Measurements from ENCODE around the gene RGS13.

The RGS13 gene, protein sequence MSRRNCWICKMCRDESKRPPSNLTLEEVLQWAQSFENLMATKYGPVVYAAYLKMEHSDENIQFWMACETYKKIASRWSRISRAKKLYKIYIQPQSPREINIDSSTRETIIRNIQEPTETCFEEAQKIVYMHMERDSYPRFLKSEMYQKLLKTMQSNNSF

DNA sequence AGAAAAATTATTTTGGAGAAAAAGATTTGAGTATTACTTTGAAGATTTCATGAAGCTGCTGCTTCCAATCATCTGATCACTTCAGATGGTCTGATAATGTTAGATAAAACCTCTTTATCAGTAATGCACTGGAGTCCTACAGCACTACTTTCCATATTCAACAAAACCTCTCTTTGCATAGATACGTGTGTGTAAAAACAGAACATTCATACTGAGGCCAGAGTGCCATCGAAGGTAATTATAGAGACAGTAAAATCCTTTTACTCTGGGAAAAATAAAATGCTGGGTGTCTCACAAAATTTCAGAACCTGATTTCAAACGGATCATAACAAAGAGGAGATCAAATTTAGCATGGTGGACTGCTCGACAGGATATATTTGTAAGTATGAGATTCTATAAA, at the start of gene RGS13:
RGS13 (plus strand) TSS at position 209 of the 400 bp plus-strand sequence. CDS start 8,188 bp downstream, outside the sequence.
- H3K9ac ChIP-seq (ENCODE audit: low read length), result no peak within 1 kb of the TSS
- H3K9me3 ChIP-seq (ENCODE audit: control insufficient read depth, low read length), result no peaks in the 10 kb centered on the region
- H3K4me1 ChIP-seq (ENCODE audit: control insufficient read depth, insufficient read depth, low read length), result peaks cover 7% of the 10 kb centered on the region

DNA sequence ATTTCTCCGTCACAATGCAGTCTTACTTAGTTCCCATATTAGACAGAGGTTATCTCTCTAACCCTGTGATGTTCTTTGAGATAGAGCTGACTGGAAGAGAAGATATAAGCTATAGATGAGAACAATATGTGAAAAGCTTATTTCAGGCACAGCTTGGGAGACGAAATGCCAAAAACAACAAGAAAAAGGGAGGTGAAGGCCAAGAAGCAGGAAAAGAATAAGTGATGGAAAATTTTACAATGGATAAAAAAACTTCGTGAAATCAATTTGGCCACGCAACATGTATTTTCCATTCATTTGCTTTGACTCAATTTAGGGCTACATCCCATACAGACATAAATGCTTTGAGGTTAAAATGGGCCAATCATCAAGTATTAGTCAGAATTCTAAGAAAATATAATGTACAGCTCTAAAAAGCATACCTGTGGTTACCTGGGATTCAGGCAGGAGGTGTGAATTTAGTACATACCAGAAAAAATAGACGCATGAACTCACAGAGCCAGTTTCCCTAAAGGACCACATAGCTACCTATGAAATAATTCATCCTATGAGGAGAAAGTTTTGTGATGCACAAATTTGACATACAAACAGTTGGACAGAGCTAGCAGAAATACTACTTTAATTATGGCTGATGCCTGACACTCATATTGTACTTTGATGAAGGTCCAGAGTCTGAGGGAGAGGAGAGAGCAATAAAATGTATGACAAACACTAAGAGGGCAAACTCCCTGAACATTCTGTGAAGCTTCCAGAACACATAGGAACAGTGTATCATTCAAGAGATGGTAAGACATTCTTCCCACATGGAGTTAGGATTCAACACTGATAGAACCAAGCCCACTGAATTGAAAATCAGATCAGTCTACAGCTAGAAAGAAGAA, 48.3 kb upstream of the RGS13 start:
- Histone ChIP-seq H3K36me3 (ENCODE audit: control insufficient read depth, insufficient read depth, low read length) (no peaks in the 10 kb centered on the region), H3K4me3 (ENCODE audit: low read length) (no peak overlapping the region), H3K9ac (ENCODE audit: low read length) (no peak overlapping the region)

More for the DNA sequence above, at the start of gene RGS13:
- no peaks in the 10 kb centered on the region for H3K27me3 ChIP-seq (ENCODE audit: control insufficient read depth, insufficient read depth, low read length)
- no peak within 1 kb of the TSS for H3K4me3 ChIP-seq (ENCODE audit: low read length)
- no peaks in the 10 kb centered on the region for H3K36me3 ChIP-seq (ENCODE audit: control insufficient read depth, insufficient read depth, low read length)

GRCh38 chr1:192588546-192588945, 47.4 kb upstream of the RGS13 start:
- Histone ChIP-seq H3K36me3 (ENCODE audit: control insufficient read depth, insufficient read depth, low read length) (no peaks in the 10 kb centered on the region), H3K4me3 (ENCODE audit: low read length) (no peak overlapping the region)

More for the DNA sequence above, 48.3 kb upstream of the RGS13 start:
- H3K27me3 ChIP-seq (ENCODE audit: control insufficient read depth, insufficient read depth, low read length), result no peaks in the 10 kb centered on the region
- H3K9me3 ChIP-seq (ENCODE audit: control insufficient read depth, low read length), result no peaks in the 10 kb centered on the region
- H3K4me1 ChIP-seq (ENCODE audit: control insufficient read depth, insufficient read depth, low read length), result no peaks in the 10 kb centered on the region

DNA sequence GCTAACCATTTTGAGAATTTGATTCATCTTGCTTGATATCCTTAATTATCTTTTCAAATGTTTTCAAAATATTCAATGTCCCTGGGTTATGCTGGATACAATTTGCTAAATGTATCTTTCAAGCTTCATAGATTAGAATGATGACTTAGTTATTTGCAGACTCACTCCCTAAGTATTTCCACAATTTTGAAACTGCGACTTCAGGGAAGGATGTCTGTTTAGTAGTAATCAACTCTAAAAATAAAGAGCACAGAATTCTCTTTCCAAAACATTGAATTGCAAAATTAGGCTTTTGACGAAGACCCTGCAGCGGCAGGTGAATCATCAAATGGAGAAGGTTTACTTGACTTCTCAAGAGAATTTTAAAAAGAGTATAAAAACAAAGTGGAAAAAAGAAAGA, 46.1 kb upstream of the RGS13 start:
- H3K4me3 ChIP-seq (ENCODE audit: low read length), result no peak overlapping the region
- H3K4me1 ChIP-seq (ENCODE audit: control insufficient read depth, insufficient read depth, low read length), result no peaks in the 10 kb centered on the region
- H3K9me3 ChIP-seq (ENCODE audit: control insufficient read depth, low read length), result no peaks in the 10 kb centered on the region
- H3K36me3 ChIP-seq (ENCODE audit: control insufficient read depth, insufficient read depth, low read length), result no peaks in the 10 kb centered on the region
- no peak overlapping the region for H3K9ac ChIP-seq (ENCODE audit: low read length)
- H3K27me3 ChIP-seq (ENCODE audit: control insufficient read depth, insufficient read depth, low read length), result no peaks in the 10 kb centered on the region

More at GRCh38 chr1:192588546-192588945, 47.4 kb upstream of the RGS13 start:
- Histone ChIP-seq H3K4me1 (ENCODE audit: control insufficient read depth, insufficient read depth, low read length) (no peaks in the 10 kb centered on the region), H3K9ac (ENCODE audit: low read length) (no peak overlapping the region), H3K27me3 (ENCODE audit: control insufficient read depth, insufficient read depth, low read length) (no peaks in the 10 kb centered on the region), H3K9me3 (ENCODE audit: control insufficient read depth, low read length) (no peaks in the 10 kb centered on the region)

DNA sequence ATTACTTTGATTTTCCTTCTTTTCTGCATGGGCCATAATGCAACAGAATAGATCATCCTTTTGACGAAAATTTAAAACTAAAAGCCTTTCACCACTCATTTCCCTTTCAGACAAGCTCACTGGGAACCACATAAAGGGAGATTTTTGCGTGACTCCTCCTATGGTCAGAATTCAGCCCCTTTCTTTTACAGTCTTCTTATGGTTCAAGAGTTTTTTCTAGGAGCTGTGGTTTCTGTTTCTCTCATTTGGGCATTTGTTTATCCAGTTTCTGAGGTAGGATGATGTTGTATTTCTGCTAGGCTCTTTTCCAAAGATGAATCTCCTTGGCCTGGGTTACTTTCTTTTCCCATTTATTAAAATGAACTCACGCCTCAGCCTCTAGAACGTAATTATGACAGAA, 43.4 kb upstream of the RGS13 start:
- H3K36me3 ChIP-seq (ENCODE audit: control insufficient read depth, insufficient read depth, low read length), result no peaks in the 10 kb centered on the region
- no peak overlapping the region for H3K9ac ChIP-seq (ENCODE audit: low read length)
- no peaks in the 10 kb centered on the region for H3K27me3 ChIP-seq (ENCODE audit: control insufficient read depth, insufficient read depth, low read length)
- no peak overlapping the region for H3K4me3 ChIP-seq (ENCODE audit: low read length)
- no peaks in the 10 kb centered on the region for H3K4me1 ChIP-seq (ENCODE audit: control insufficient read depth, insufficient read depth, low read length)
- no peaks in the 10 kb centered on the region for H3K9me3 ChIP-seq (ENCODE audit: control insufficient read depth, low read length)

DNA sequence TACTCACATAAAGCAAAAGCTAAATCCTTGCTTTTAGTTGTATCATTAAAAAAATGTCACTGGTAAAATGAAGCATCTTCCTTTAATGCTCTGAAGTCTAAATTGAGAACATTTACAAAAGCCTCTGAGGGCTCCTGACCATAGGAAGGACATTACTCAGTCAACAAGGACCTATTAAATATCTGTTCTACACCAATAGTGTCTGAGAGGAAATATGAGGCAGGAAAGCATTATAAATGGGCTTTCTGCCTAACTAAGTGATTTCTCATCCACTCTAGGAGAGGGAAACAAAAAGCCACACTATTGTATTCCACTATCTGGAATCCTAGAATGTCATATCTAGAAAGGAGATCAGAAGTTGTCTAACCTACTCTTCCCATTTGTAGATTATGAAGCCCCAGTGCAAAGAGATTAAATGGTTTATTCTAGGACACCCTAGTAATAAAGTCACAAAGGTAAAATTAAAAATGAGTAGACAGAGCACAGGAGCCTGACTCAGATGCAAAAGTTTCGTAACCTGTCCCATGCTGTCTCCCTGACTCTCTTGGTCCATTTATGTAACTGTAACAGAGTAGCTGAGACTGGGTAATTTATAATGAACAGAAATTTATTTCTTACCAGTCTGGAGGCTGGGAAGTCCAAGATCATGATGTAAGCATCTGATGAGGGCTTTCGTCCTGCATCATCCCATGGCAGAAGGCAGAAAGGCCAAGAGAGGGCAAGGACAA, 42.8 kb upstream of the RGS13 start:
- Histone ChIP-seq H3K27me3 (ENCODE audit: control insufficient read depth, insufficient read depth, low read length) (no peaks in the 10 kb centered on the region), H3K4me1 (ENCODE audit: control insufficient read depth, insufficient read depth, low read length) (no peaks in the 10 kb centered on the region), H3K9ac (ENCODE audit: low read length) (no peak overlapping the region), H3K4me3 (ENCODE audit: low read length) (no peak overlapping the region), H3K36me3 (ENCODE audit: control insufficient read depth, insufficient read depth, low read length) (no peaks in the 10 kb centered on the region), H3K9me3 (ENCODE audit: control insufficient read depth, low read length) (no peaks in the 10 kb centered on the region)

- Histone ChIP-seq H3K36me3 (ENCODE audit: control insufficient read depth, insufficient read depth, low read length) (no peaks in the 10 kb centered on the region), H3K9ac (ENCODE audit: low read length) (no peak overlapping the region), H3K9me3 (ENCODE audit: control insufficient read depth, low read length) (no peaks in the 10 kb centered on the region), H3K27me3 (ENCODE audit: control insufficient read depth, insufficient read depth, low read length) (no peaks in the 10 kb centered on the region), H3K4me3 (ENCODE audit: low read length) (no peak overlapping the region), H3K4me1 (ENCODE audit: control insufficient read depth, insufficient read depth, low read length) (no peaks in the 10 kb centered on the region)
Measured at GRCh38 chr1:192595299-192595698, 40.6 kb upstream of the RGS13 start.

DNA sequence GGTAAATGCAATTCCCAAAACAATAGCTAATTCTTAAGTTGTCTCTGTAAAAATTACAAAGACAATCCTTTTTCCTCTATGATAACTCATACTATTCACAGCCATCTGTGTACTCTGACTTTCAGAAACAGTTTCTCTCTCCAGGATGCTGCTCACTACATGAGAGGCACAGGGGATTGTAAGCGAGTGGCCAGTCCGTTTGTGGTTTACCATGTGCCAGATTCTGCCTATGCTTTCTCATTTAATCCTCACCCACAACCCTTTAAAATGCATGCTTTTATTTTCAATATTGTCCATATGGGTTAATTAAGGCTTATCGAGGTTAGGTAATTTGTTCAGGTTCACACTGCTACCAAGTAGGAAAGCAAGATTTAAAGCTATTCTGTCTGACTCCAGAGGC, 37.4 kb upstream of the RGS13 start:
- H3K4me3 ChIP-seq (ENCODE audit: low read length), result no peak overlapping the region
- H3K36me3 ChIP-seq (ENCODE audit: control insufficient read depth, insufficient read depth, low read length), result no peaks in the 10 kb centered on the region
- H3K9me3 ChIP-seq (ENCODE audit: control insufficient read depth, low read length), result no peaks in the 10 kb centered on the region
- H3K4me1 ChIP-seq (ENCODE audit: control insufficient read depth, insufficient read depth, low read length), result no peaks in the 10 kb centered on the region
- H3K27me3 ChIP-seq (ENCODE audit: control insufficient read depth, insufficient read depth, low read length), result no peaks in the 10 kb centered on the region
- H3K9ac ChIP-seq (ENCODE audit: low read length), result no peak overlapping the region

GRCh38 chr1:192600275-192600674, 35.7 kb upstream of the RGS13 start:
- Histone ChIP-seq H3K27me3 (ENCODE audit: control insufficient read depth, insufficient read depth, low read length) (no peaks in the 10 kb centered on the region), H3K9me3 (ENCODE audit: control insufficient read depth, low read length) (no peaks in the 10 kb centered on the region), H3K4me1 (ENCODE audit: control insufficient read depth, insufficient read depth, low read length) (no peaks in the 10 kb centered on the region), H3K4me3 (ENCODE audit: low read length) (no peak overlapping the region), H3K36me3 (ENCODE audit: control insufficient read depth, insufficient read depth, low read length) (no peaks in the 10 kb centered on the region), H3K9ac (ENCODE audit: low read length) (no peak overlapping the region)

- H3K9me3 ChIP-seq (ENCODE audit: control insufficient read depth, low read length), result no peaks in the 10 kb centered on the region
- H3K27me3 ChIP-seq (ENCODE audit: control insufficient read depth, insufficient read depth, low read length), result no peaks in the 10 kb centered on the region
- H3K36me3 ChIP-seq (ENCODE audit: control insufficient read depth, insufficient read depth, low read length), result no peaks in the 10 kb centered on the region
- no peak overlapping the region for H3K9ac ChIP-seq (ENCODE audit: low read length)
- no peaks in the 10 kb centered on the region for H3K4me1 ChIP-seq (ENCODE audit: control insufficient read depth, insufficient read depth, low read length)
- no peak overlapping the region for H3K4me3 ChIP-seq (ENCODE audit: low read length)
Measured at GRCh38 chr1:192601143-192601542, 34.8 kb upstream of the RGS13 start.

- no peaks in the 10 kb centered on the region for H3K36me3 ChIP-seq (ENCODE audit: control insufficient read depth, insufficient read depth, low read length)
- no peaks in the 10 kb centered on the region for H3K4me1 ChIP-seq (ENCODE audit: control insufficient read depth, insufficient read depth, low read length)
- H3K4me3 ChIP-seq (ENCODE audit: low read length), result no peak overlapping the region
- H3K9me3 ChIP-seq (ENCODE audit: control insufficient read depth, low read length), result no peaks in the 10 kb centered on the region
- no peaks in the 10 kb centered on the region for H3K27me3 ChIP-seq (ENCODE audit: control insufficient read depth, insufficient read depth, low read length)
- no peak overlapping the region for H3K9ac ChIP-seq (ENCODE audit: low read length)
Measured at GRCh38 chr1:192601567-192601966, 34.4 kb upstream of the RGS13 start.

- Histone ChIP-seq H3K36me3 (ENCODE audit: control insufficient read depth, insufficient read depth, low read length) (no peaks in the 10 kb centered on the region), H3K9ac (ENCODE audit: low read length) (no peak overlapping the region), H3K4me3 (ENCODE audit: low read length) (no peak overlapping the region), H3K4me1 (ENCODE audit: control insufficient read depth, insufficient read depth, low read length) (no peaks in the 10 kb centered on the region), H3K27me3 (ENCODE audit: control insufficient read depth, insufficient read depth, low read length) (no peaks in the 10 kb centered on the region), H3K9me3 (ENCODE audit: control insufficient read depth, low read length) (no peaks in the 10 kb centered on the region)
Measured at GRCh38 chr1:192602757-192603156, 33.2 kb upstream of the RGS13 start.

All from mucosa of stomach (tissue), 1 donor.